ENCODE data around the gene DYRK3.

The DYRK3 gene

GRCh38 chr1:206682111-206682510 lies 46.8 kb downstream of the DYRK3 start:
- DNase-seq (ENCODE audit: low read depth in 2 of 3, low spot score in 1 of 3), result no peak

GRCh38 chr1:206683313-206683712 lies 48.0 kb downstream of the DYRK3 start:
- no peak for DNase-seq (ENCODE audit: low read depth in 2 of 3, low spot score in 1 of 3)

GRCh38 chr1:206684003-206684402 lies 48.7 kb downstream of the DYRK3 start:
- no peak for DNase-seq (ENCODE audit: low read depth in 2 of 3, low spot score in 1 of 3)

- DNase-seq (ENCODE audit: low read depth in 2 of 3, low spot score in 1 of 3), result peak; percentile 52 to 71 (median 59)
Measured at GRCh38 chr1:206684478-206685333, 49.4 kb downstream of the DYRK3 start, which contains the start of gene MAPKAPK2. TSS of gene MAPKAPK2 (plus strand) at chr1:206684905. CDS start at chr1:206685230, 325 bp downstream.

DNA sequence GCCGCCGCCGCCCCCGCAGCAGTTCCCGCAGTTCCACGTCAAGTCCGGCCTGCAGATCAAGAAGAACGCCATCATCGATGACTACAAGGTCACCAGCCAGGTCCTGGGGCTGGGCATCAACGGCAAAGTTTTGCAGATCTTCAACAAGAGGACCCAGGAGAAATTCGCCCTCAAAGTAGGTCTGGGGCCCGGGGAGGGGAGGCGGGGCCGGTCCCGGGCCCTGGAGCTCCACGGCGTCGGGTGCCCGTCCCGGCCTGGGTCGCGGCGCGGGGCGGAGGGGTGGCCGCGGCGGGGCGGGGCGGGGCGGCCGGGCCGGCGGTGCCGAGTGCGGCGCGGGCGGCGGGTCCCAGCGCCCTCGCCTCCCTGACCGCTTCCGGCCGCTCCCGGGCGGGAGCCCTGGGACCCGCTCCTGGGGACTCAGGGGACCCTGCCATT lies 50.0 kb downstream of the DYRK3 start:
- DNase-seq (ENCODE audit: low read depth in 2 of 3, low spot score in 1 of 3), result peak in 1 of 3 donors; percentile 47

DNA sequence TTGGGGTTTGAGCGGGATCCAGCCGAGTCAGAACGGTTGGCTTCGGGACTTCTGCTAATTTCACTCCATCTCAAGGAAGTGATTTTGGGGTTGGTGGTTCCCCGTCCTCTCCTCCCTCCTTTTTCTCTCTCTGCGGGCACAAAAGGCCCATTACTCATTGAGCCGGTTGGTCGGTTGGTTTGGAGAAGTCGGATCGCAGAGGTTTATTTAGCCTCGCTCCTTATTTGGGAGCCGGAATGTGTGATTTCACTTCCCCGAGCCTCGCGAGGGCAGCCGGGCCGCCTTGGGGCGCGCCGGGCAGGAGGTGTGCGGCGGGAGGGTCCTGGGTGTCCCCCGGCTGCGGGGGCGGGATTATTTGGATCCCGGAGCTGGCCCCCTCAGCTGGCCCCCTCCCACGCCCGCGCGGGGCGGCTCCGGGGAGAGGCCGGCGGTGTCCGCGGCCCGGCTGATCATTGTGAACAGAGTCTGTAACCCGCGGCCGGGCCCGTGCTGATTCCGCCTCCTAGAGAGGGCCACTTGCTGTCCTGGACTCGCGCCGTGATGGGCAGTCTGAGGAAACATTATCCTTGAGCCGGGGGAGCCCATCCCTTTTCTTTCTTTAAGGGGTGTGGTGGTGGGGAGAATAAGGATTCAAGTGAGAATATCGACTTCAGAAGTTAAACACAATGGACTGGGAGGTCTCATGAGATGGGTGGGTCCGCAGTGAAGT lies 50.6 kb downstream of the DYRK3 start:
- peak in 1 of 3 donors; percentile 36 for DNase-seq (ENCODE audit: low read depth in 2 of 3, low spot score in 1 of 3)

GRCh38 chr1:206686478-206687249 lies 51.3 kb downstream of the DYRK3 start:
- DNase-seq (ENCODE audit: low read depth in 2 of 3, low spot score in 1 of 3), result no peak

DNA sequence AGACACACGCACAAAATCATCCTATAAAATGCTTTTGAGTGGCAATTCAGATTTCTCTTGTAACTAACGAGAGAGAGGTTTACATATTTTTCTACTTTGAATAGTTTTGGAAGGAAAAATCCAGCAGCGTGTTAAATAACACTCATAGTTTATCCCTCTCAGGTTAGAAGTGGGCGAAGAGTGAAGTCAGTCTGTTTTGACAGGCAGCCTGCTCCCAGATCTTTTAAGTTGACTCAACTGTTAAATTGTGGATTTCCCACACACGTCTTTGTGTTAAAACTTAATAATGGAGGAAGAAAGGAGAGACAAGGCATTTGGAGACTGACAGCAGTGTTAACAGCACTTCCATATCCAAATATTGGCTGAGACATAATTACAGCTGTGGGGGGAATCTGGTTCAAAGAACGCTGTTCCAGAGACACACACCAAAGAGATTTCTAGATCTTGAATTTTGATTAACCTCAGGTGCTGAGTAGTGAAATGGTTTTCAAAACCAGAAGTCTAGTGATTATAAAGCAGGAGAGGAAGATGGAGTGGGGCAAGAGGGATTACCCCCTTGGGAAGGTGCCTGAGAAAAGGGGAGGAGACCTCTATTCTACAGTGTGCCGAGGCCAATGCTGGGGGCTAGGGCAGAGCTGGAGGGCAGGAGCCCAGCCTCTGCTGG lies 52.0 kb downstream of the DYRK3 start:
- DNase-seq (ENCODE audit: low read depth in 2 of 3, low spot score in 1 of 3), result no peak

- DNase-seq (ENCODE audit: low read depth in 2 of 3, low spot score in 1 of 3), result no peak
Measured at GRCh38 chr1:206687915-206688442, 52.6 kb downstream of the DYRK3 start.

- no peak for DNase-seq (ENCODE audit: low read depth in 2 of 3, low spot score in 1 of 3)
Measured at GRCh38 chr1:206690516-206690915, 55.2 kb downstream of the DYRK3 start.

DNA sequence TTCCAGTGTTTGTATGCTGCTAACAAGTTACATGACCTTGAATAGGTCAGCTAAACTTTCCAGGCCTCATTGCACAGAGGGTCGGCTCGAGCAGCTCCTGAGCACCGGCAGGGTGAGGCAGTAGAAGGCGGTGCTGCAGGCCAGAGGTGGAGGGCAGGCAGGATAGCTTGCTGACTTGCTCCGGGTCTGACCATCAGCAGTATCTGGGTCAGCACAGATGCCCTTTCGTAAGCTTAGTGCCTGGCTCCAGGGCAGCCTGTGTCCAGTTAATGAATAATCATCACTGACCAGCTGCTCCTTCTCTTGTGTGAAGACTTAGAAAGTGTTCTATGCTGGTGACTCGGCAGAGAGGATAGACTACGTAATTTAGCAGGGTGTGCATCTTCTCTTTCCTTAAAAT lies 56.3 kb downstream of the DYRK3 start:
- DNase-seq (ENCODE audit: low read depth in 2 of 3, low spot score in 1 of 3), result no peak

DNA sequence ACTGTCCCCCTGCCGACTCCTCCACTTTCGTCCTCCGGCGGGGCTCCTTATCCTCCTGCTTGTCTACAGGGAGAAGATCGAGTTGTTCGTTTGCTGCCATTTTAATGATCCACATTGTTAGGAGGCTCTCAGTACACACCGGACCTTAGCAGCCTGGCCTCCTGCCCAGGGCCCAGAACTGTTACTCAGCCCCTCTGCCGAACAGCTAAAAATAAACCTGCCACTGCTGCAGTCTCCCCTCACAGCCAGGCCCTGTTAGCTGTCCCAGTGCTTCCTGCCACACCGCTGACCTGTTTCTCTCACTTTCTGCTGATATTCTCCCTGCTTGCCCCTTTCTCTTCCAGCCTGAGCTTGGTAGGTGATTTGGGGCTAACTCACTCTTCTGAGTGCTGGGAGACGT lies 57.7 kb downstream of the DYRK3 start:
- DNase-seq (ENCODE audit: low read depth in 2 of 3, low spot score in 1 of 3), result no peak

DNA sequence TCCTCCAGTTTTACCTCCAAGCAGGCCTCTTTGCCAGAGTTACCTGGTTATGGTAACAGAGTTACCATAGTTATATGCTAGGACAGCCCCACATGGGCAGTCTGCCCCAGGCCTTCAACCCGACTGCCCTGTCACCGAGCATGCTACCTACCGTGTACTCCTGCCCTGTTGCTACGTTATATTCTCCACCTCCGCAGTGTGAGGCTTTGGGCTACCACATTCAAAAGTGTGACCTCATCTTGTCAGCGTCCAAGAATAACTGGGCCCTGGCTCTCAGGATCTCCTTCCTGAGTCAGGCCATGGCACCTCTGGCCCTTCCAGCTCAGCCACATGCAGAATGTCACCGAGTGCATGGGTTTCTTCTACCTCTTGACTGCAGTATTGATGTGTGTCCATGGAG lies 58.3 kb downstream of the DYRK3 start:
- DNase-seq (ENCODE audit: low read depth in 2 of 3, low spot score in 1 of 3), result no peak

- no peak for DNase-seq (ENCODE audit: low read depth in 2 of 3, low spot score in 1 of 3)
Measured at GRCh38 chr1:206694171-206695124, 59.1 kb downstream of the DYRK3 start.

DNA sequence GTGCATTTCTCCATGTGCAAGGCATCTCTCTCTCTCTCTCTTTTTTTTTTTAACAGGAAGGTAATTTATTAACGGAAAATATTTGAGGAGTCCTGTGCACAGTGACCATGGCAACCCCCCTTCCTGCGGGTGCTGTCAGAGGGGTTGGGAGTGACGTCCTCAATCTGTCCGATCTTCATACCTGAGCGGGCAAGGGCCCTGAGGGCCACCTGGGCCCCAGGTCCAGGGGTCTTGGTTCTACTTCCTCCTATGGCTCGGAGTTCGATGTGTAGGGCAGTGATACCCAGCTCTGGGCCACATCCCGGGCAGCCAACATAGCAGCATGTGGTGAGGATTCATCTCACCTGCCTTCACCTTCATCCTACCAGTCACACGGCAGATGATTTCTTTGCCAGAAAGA lies 60.4 kb downstream of the DYRK3 start:
- DNase-seq (ENCODE audit: low read depth in 2 of 3, low spot score in 1 of 3), result no peak

DNA sequence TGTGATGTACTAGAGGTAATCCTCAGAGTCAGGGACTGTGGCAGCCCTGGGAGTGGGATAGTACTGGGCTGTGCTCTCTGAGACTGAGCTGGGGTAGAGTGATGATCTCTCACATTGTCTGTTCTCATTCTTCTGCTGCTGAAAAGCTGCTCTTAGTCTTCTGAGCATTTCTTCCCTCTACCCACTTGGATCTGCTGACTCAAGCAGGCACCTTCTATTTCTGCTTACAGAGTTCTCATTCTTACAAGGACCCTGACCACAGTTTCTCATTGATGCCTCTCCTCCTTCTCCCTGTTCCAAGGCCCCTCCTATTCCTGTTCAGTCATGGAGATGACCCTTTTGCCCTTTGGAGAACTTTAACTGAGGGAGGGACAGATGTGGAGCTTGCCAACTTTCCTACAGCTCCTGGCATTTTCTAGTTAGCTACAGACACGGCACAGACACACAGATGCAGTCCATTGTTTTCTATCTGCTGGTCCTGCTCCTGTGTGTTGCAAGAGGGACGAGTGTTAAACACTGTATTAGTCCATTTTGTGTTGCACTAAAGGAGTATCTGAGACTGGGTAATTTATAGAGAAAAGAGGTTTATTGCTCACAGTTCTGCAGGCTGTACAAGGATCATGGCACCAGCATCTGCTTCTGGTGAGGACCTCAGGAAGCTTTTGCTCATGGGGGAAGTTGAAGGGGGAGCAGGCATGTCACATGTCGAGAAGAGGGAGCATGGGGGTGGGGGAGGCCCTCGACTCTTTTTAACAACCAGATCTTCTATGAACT lies 61.7 kb downstream of the DYRK3 start:
- no peak for DNase-seq (ENCODE audit: low read depth in 2 of 3, low spot score in 1 of 3)

DNA sequence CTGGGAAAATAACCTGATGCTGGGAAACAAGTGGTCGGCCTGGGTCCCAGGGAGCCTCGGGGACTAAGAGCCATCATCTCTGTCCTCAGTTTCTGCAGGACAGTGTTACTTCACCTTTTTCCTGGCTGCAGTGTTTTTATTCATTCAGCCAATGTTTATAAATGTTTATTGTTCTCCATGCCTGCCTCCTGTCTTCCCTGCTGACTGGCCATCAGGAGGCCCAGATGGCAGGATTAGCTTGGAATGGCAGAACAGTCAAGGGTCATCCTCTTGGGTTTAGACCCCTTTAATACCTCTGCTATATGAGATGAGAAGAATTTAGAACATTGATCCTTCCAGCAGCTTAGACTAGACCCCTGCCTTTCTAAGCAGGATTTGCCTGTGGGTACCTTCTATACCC lies 62.7 kb downstream of the DYRK3 start:
- DNase-seq (ENCODE audit: low read depth in 2 of 3, low spot score in 1 of 3), result no peak

Data from stimulated activated CD4-positive, alpha-beta T cell treated with anti-CD3 and anti-CD28 coated beads, Interleukin-12 subunit alpha, Interleukin-12 subunit beta, amount 100 ng/mL, for 48 hours (primary cell).